HL-60 (cell line): ENCODE results near the gene TCERG1.

Experiments used
- DNase-seq, 2 experiments: peaks; one replicate each; pipeline ENCODE4 v3.0.0-alpha.2; 2010 to 2020; ENCODE audit warnings: low read depth in 1 of 2, low spot score in 1 of 2
- H3K27ac ChIP-seq: fragments of 250-450 bp; sonication (Bioruptor Pico); replicated peaks from 2 replicates; pipeline ENCODE4 v1.5.1; 2020; ENCODE audit warnings: mild to moderate bottlenecking, moderate library complexity
- H3K27me3 ChIP-seq: fragments of 250-450 bp; sonication (Bioruptor Pico); 2 replicates; pipeline ENCODE4 v1.5.1; 2021; ENCODE audit warnings: mild to moderate bottlenecking, moderate library complexity; ENCODE audit not compliant: insufficient read depth, poor library complexity, severe bottlenecking
- H3K4me3 ChIP-seq: replicated peaks from 2 replicates; pipeline ENCODE4 v1.5.1; 2011; ENCODE audit warnings: mild to moderate bottlenecking, control low read depth, low read length; ENCODE audit not compliant: insufficient read depth
- CTCF ChIP-seq: IDR thresholded peaks from one replicate; pipeline ENCODE4 v1.5.1; 2011; ENCODE audit warnings: low read length, control low read depth, inconsistent platforms; ENCODE audit not compliant: insufficient read depth
- GABPA ChIP-seq: IDR thresholded peaks from 2 replicates; pipeline ENCODE4 v1.6.1; 2012; ENCODE audit warnings: low read depth
- POLR2AphosphoS5 ChIP-seq: IDR thresholded peaks from 2 replicates; pipeline ENCODE4 v1.6.1; 2012; ENCODE audit warnings: low read depth
- SPI1 ChIP-seq: IDR thresholded peaks from 2 replicates; pipeline ENCODE4 v1.6.1; 2012; ENCODE audit warnings: low read depth, mild to moderate bottlenecking, borderline replicate concordance
- TF ChIP-seq, protein P1 (sequence below): IDR thresholded peaks from 2 replicates; pipeline ENCODE4 v1.6.1; 2012; ENCODE audit warnings: low read depth; ENCODE audit not compliant: insufficient replicate concordance

Gene TCERG1

GRCh38 chr5:146516151-146516475 is 69.0 kb downstream of the TCERG1 start, which contains the start of gene GPR151:
GPR151 (minus strand) TSS chr5:146516190; CDS start chr5:146516113, 77 bp downstream.
- no peak within 1 kb of the TSS for H3K4me3 ChIP-seq
- TF ChIP-seq, protein P1, sequence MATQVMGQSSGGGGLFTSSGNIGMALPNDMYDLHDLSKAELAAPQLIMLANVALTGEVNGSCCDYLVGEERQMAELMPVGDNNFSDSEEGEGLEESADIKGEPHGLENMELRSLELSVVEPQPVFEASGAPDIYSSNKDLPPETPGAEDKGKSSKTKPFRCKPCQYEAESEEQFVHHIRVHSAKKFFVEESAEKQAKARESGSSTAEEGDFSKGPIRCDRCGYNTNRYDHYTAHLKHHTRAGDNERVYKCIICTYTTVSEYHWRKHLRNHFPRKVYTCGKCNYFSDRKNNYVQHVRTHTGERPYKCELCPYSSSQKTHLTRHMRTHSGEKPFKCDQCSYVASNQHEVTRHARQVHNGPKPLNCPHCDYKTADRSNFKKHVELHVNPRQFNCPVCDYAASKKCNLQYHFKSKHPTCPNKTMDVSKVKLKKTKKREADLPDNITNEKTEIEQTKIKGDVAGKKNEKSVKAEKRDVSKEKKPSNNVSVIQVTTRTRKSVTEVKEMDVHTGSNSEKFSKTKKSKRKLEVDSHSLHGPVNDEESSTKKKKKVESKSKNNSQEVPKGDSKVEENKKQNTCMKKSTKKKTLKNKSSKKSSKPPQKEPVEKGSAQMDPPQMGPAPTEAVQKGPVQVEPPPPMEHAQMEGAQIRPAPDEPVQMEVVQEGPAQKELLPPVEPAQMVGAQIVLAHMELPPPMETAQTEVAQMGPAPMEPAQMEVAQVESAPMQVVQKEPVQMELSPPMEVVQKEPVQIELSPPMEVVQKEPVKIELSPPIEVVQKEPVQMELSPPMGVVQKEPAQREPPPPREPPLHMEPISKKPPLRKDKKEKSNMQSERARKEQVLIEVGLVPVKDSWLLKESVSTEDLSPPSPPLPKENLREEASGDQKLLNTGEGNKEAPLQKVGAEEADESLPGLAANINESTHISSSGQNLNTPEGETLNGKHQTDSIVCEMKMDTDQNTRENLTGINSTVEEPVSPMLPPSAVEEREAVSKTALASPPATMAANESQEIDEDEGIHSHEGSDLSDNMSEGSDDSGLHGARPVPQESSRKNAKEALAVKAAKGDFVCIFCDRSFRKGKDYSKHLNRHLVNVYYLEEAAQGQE: no peak
- TF ChIP-seq SPI1 (no peak), GABPA (no peak), CTCF (no peak), POLR2AphosphoS5 (no peak)
- DNase-seq: no peak
- H3K27me3 ChIP-seq: no peaks in the 10 kb centered on the region
- H3K27ac ChIP-seq: no peak within 1 kb of the TSS

DNA sequence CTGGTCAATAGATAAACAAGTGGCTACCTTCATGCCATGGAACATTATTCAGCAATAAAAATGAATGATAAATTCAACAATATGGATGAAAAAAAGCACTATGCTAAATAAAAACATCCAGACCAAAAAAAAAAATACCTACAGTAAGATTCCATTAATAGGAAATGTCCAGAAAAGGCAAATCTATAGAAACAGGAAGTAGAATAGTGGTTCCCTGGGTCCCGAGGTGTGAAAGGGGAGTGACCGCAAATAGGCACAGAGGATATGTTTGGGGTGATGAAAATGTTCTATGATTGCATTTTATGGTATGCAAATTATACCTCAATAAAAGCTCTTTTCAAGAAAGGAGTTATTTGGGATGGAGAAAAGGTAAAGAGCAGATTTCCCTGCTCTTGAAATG is 72.4 kb downstream of the TCERG1 start:
- DNase-seq: no peak
- Histone ChIP-seq H3K27ac (no peak overlapping the region), H3K27me3 (no peaks in the 10 kb centered on the region), H3K4me3 (no peak overlapping the region)
- no peak for TF ChIP-seq POLR2AphosphoS5
- no peak for TF ChIP-seq SPI1
- TF ChIP-seq, protein P1: no peak
- TF ChIP-seq CTCF: no peak
- TF ChIP-seq GABPA: no peak

- H3K4me3 ChIP-seq: no peak overlapping the region
- no peak for TF ChIP-seq SPI1
- TF ChIP-seq, protein P1: no peak
- no peak for TF ChIP-seq POLR2AphosphoS5
- TF ChIP-seq CTCF: no peak
- TF ChIP-seq GABPA: no peak
- H3K27ac ChIP-seq: no peak overlapping the region
- DNase-seq: no peak
- no peaks in the 10 kb centered on the region for H3K27me3 ChIP-seq
Measured at GRCh38 chr5:146520731-146521130, 73.6 kb downstream of the TCERG1 start.
